ENCODE measurements around the gene SLC5A11. TPM values are rescaled to one million over a fixed set of nuclear protein-coding genes. Genes with fewer than 3 reads are reported as not detected.

The SLC5A11 gene
- total RNA-seq, 1 donor from 2014 or later: not detected

DNA sequence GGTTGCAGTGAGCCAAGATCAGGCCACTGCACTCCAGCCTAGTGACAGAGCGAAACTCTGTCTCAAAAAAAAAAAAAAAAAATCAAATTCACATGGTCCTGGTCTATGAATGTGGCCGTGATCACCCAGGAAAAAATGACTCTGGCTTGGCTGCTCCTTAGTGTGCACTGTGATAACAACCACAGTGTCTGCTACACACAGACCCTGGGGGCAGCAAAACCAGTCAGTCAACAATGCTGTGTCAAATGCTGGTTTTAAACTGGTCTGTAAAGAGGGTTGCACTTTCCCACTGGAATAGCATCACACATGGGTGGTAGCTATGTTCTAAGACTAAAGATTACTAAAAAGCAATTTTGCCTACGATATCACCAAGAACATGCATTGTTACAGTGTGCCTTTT, 98.4 kb downstream of the SLC5A11 start:
- no peak for ATAC-seq
- intact Hi-C loops (cut with DNase I): no loop called here

DNA sequence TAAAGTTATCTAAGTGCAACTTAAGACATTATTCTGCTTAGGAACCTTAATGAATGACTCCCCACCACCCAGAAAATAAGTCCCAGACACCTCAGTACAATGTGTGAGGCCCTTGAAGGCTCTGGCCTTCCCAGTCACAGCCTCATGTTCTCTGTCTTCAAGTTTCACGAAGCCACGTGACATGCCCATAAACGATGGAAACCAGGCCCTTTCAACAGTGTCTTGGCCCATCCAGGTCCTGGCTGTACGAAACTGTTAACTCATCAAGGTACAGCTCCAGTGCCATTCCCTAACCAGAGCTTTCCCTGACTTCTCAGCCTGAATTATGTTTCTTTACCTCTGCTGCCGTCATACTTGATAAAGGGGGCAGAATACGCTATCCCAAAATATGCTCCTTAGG, 100.4 kb downstream of the SLC5A11 start:
- intact Hi-C loops (cut with DNase I): no loop called here
- DNase-seq (ENCODE audit: missing footprints) (no peak), ATAC-seq (no peak)

More for the DNA sequence above, 98.4 kb downstream of the SLC5A11 start:
- DNase-seq (ENCODE audit: missing footprints): no peak

DNA sequence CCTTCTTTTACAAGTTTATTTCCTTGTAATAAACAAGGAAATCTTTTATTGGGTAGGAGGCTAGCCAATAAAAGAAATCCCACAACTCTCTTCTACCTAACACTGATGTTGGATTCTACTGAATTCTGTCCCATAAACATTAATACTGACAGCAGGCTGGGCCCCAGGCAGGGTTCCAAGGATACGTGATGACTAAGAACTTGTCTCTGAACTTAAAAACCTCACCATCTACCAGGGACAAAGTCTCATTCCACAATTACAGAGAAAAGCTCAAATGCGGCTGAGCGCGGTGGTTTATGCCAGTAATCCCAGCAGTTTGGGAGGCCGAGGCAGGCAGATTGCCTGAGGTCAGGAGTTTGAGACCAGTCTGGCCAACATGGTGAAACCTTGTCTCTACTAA, 104.5 kb downstream of the SLC5A11 start:
- DNase-seq (ENCODE audit: missing footprints) (no peak), ATAC-seq (no peak)
- intact Hi-C loops (cut with DNase I): loop anchor here (10.0 kb wide), 1 partner anchor 385 kb away; no protein-coding TSS in a partner anchor

DNA sequence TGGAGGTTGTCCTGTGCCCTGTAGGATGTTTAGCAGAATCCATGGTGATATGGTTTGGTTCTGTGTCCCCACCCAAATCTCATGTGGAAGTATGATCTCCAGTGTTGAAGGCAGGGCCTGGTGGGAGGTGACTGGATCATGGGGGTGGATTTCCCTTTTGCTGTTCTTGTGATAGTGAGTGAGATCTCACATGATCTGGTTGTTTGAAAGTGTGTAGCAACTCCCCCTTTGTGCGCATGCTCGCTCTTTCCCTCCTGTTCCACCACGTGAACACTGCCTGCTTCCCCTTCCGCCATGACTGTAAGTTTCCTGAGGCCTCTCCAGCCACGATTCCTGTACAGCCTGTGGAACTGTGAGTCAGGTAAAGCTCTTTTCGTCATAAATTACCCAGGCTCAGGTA, 107.5 kb downstream of the SLC5A11 start:
- intact Hi-C loops (cut with DNase I): loop anchor here (10.0 kb wide), 1 partner anchor 389 kb away; no protein-coding TSS in a partner anchor
- no peak for ATAC-seq
- no peak for DNase-seq (ENCODE audit: missing footprints)

DNA sequence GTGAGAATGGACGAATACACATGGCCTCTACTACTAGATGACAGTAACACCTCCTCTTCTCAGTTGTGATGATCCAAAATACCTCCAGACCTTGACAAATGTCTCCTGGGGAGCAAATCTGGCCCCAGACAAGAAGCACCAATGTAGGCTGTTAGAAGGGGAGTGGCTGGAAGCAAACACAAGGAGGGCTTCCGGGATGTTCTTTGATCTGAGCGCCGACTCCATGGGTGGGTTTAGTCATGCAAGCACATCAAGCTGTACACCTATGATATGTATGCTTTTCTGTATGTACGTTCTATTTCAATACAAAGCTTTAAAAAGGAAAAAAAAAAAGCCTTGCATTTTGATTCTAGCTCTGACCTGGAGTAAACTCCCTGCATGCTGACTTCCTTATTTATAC, 108.0 kb downstream of the SLC5A11 start:
- DNase-seq (ENCODE audit: missing footprints) (no peak), ATAC-seq (no peak)
- intact Hi-C loops (cut with DNase I): loop anchor here (10.0 kb wide), 1 partner anchor 389 kb away; no protein-coding TSS in a partner anchor

DNA sequence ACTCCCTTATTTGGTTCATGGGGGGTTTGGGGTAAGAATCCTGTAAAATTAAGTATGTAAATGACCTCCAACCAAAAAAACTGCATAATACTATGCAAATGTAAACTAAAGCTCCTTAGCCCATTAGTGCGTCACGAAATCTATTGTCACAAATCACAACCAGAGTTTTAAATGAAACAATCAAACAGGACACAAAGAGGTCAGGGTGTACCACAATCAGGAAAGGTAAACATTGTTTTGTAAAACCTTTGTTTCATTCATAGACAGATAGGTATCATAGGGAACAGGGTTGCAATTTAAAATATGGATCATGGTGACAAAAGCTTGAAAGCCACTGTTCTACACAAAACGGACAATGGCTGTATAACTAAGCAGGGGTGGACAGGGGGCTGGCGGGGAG, 108.4 kb downstream of the SLC5A11 start:
- intact Hi-C loops (cut with DNase I): loop anchor here (10.0 kb wide), 1 partner anchor 389 kb away; no protein-coding TSS in a partner anchor
- ATAC-seq (no peak), DNase-seq (ENCODE audit: missing footprints) (no peak)

DNA sequence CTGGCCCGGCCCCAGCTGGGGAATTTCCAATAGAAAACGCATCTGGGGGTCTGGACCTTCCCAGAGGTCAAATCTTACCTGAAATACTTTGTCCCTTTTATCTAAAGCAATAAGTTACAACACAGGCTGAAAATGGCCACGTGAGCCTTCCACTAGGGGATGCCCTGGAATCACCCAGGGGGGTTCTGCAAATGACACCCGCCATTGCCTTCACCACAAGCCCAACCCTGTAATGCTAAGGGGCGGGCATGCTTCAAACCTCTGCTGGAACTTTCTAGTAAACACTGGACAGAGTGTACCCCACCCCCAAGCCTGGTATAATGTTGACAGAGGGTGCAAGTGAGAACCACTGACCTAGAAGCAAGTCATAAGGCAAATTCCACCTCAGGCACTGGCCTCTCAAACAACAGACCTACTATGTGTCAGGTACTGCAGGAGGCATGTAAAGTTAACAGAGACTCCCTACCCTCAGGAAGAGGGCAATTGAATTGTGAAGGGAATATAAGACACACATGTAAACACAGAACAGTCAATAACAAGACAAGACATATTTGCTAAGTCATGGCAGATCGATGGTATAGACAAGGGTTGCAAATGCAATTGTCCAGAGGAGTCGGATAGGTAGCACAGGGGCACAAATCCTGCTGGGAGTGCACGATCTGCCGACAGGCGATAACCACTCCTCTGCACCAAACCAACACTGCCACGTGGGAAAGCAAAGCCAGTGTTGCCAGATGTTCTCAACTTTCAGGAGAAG, 110.4 kb downstream of the SLC5A11 start:
- intact Hi-C loops (cut with DNase I): loop anchor here (10.0 kb wide), 1 partner anchor 391 kb away; no protein-coding TSS in a partner anchor

DNA sequence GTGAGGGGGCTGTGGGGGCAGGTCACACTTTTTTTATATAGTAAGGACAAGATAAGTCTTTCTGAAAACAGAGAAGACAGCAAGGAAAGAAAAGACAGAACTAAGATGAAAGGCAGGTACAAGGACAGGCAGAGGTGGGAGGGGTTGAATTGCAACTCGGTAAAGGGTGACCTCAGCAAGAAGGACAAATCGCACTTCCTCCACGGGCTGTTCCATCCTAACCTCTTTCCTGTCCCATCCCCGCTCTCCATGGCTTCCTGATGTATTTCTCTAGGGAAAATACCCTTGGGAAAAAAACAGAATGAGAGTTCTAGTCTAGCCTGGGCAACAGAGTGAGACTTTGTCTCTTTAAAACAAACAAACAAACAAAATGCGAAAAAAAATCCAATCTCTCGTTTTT, 112.1 kb downstream of the SLC5A11 start:
- intact Hi-C loops (cut with DNase I): loop anchor here (10.0 kb wide), 1 partner anchor 393 kb away; no protein-coding TSS in a partner anchor
- DNase-seq (ENCODE audit: missing footprints): no peak
- no peak for ATAC-seq

More for the DNA sequence above, 110.4 kb downstream of the SLC5A11 start:
- ATAC-seq (no peak), DNase-seq (ENCODE audit: missing footprints) (no peak)

Other genes starting within 250 kb of the SLC5A11 start
- gene TNRC6A, start 116.3 kb upstream of the SLC5A11 start, total RNA-seq: 34.8 TPM
- 58.1 TPM for gene ARHGAP17, start 169.4 kb downstream of the SLC5A11 start, total RNA-seq

Measured in Right ventricle myocardium inferior (tissue), 1 donor.